GM18951 (cell line): Measurements from ENCODE around the gene CCDC74A.
"Not testable (repeated sequence)": the region's sequence is repeated elsewhere in the genome, so short reads cannot be mapped to it uniquely, and the experiment has no call there.

Experiments used
- POLR2A ChIP-seq: IDR thresholded peaks from 4 replicates; pipeline ENCODE4 v1.6.1; 2011; ENCODE audit warnings: mild to moderate bottlenecking; ENCODE audit not compliant: insufficient read length, insufficient read depth; ENCODE audit errors: extremely low read depth
- in situ Hi-C: fragments of 300-500 bp; cut with MboI; formaldehyde crosslinking; loops from one replicate; pipeline ENCODE4 v1.12.0; 2022; ENCODE audit warnings: low sequenced_read_pairs, mixed read lengths, inconsistent platforms; ENCODE audit not compliant: unreplicated experiment

The CCDC74A gene

DNA sequence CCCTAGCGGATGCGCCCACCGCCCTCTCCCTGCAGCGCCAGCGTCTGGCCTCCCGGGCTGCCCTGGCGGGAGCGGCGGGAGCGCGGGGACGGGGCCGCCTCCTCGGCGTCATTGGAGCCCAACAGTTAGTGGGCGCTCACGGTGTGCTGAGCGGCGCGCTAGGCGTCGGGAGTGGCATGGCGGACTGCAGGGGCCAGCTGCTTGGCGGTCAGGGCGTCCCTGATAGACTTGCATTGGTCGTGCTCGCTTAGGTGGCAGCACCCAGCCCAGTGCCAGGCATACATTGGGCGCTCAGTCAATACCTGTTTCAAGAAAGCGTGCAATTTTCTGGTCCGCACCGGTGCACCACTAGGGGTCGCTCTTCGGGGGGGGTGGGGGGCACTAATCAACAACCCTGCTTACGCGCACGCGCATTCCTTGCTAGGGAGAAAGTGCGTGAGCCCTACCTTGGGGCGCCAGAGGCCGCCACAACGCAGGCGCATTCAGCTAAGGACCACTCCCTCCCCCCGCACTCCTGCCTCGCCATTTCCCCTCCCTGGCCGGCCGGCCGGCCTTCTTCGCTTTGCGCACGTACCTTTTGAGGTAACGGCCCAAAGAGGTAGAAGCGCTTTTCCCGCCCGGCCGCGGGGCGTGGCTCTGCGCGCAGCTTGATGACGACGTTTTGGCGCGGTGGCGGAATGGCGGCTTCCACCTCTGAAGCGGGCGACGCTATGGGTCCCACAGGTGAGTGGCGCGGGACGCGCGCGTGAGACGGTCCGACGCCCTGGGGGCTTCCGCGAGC is 35.1 kb upstream of the CCDC74A start:
- TF ChIP-seq POLR2A = peak; percentile 52
- in situ Hi-C loops = no loop called here

DNA sequence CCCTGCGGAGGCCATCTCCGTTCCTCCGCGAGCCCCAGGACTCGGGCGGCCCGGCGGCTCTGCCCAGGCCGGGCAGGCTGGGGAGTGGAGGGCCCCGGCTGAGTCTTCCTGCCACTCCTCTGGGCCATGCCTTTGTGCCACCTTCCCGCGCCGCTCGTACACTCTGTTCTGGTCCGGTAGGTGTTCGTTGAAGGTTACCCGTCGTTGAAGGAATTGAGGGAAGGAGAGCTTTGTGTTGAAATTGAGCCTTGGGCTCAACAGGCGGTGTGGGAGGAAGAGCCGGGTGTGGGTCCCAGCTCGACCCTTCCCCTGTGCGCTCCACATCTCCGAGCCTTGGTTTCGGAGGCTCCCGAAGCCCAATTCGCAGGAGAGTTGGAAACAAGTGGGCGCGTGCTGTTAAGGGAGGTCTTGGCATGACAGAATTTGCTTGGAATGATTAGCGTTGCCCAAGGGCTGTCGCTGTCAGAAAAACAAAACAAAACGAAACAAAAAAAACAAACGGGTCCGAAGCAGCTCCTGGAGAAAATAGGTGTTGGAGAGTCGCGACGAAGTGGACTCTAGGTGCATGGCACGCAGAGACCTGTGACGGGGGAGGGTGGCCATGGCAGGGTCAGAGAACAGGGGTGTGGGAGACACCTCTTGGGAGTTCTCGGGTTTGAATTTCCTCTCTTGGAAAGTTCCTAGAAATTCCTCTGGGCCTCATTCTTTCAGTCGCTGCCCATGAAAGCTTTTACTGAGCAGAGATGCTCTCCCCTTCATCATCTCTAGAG is 34.3 kb upstream of the CCDC74A start:
- in situ Hi-C loops = no loop called here
- TF ChIP-seq POLR2A = no peak

DNA sequence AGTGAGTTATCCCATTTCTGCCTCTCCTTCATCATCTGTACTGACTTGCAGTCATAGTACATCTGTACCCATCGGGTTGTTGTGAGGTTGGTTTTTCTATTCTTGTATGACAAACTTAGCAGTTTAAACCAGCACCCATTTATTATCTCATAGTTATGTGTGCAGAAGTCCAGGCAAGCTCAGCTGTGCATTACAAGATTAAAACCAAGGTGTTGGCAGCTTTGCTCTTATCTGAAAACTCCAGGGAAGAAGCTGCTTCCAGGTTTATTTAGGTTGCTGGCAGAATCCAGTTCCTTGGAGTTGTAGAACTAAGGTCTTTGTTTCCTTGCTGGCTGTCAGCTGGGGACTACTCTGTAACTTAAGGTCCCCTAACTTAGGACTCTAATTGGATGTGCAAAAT is 32.2 kb upstream of the CCDC74A start:
- in situ Hi-C loops = not testable (repeated sequence)

DNA sequence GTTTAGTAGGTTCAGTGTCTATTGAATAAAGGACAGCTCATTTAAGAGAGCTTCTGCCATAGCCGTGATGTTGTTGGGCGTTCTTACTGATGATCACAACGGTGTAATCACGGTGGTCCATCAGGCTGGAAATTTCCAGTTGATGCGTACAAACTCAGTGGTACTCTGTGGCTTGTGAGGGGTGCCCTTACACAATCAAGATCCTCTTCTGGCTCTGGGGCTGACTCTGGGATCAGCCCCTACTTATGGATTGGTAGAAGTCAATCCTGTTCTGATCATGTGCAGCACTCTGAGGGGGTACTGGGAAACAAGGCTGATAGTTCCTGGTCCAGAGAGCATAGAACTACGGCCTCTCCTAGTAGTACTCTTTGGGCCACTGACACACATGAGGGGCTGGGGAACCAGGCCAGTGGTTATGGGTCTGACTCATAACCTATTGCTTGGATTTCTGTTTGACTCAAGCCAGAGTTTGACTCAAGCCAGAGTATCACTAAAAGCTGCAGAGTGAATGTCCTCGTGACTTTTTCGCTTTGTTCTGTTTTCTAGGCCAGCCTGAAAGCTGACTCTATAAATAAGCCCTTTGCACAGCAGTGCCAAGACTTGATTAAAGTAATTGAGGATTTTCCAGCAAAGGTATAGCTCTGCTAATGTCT is 29.2 kb upstream of the CCDC74A start:
- in situ Hi-C loops = not testable (repeated sequence)

GRCh38 chr2:131503587-131503986 is 24.1 kb upstream of the CCDC74A start:
- in situ Hi-C loops = not testable (repeated sequence)

DNA sequence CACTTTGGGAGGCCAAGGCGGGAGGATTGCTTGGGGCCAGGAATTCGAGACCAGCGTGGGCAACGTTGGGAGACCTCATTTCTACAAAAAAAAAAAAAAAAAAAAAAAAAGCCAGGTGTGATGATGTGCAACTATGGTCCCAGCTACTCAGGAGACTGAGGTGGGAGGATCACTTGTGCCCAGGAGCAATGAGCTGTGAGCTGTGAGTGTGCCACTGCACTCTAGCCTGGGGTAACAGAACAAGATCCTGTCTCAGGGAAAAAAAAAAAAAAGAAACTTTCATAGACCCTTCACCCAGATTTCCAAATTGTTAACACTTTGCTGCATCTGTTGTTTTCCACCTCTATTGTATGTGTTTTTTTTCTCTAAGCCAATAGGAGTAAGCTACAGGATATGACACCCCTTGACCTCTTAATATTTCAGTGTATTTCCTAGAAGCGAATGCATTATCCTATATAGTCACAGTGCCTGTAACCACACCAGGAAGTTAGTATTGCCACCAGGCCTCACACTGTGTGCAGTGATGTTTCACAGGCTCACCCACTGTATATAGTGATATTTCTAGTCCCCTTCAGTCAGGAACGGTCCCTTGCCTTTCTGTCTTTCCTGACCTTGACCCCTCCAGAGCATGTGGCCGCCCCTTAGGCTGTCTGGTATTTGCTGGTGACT is 23.5 kb upstream of the CCDC74A start:
- in situ Hi-C loops = not testable (repeated sequence)

DNA sequence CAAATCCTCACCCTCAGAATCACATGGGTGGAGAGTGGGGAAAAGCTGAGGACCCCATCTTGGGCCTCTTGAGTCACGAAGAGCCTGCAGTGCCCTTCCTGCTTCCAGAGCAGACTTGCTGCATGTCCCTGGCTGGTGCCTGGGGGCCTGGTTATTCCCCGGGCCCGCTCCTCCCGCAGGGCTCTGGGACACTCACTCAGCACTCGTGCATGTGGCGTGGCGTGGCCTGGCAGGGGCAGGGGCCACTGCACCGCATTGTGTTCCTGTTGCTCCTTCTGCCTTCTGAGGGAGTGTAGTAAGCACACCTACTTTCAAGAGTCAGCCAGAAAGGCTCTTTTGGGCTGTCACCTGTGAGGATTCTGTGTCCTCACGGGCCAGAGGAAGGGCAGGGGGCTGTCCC is 18.1 kb upstream of the CCDC74A start:
- TF ChIP-seq POLR2A = no peak
- in situ Hi-C loops = loop anchor here (5.0 kb wide), 1 partner anchor 1342 kb away; no protein-coding TSS in a partner anchor

GRCh38 chr2:131511291-131511968 is 16.3 kb upstream of the CCDC74A start:
- in situ Hi-C loops = not testable (repeated sequence)

GRCh38 chr2:131511969-131512870 is 15.5 kb upstream of the CCDC74A start:
- in situ Hi-C loops = not testable (repeated sequence)

GRCh38 chr2:131514408-131515166 is 13.1 kb upstream of the CCDC74A start:
- in situ Hi-C loops = not testable (repeated sequence)

- in situ Hi-C loops = not testable (repeated sequence)
These were observed 12.5 kb upstream of the CCDC74A start for GRCh38 chr2:131515235-131515634.

- no peak for TF ChIP-seq POLR2A
- in situ Hi-C loops = no loop called here
These were observed 11.7 kb upstream of the CCDC74A start for GRCh38 chr2:131516011-131516410.

- in situ Hi-C loops = not testable (repeated sequence)
These were observed 11.1 kb upstream of the CCDC74A start for GRCh38 chr2:131516621-131517020.
